K562 (cell line): Measurements from ENCODE around the gene P2RY8. TPM values are rescaled to one million over a fixed set of nuclear protein-coding genes. Genes with fewer than 3 reads are reported as not detected.

Experiments
- ATAC-seq: fragments of 200-7000 bp; cut with Tn5 transposase; 3 replicates; pipeline ENCODE4 v1.9.1; 2020; ENCODE audit warnings: moderate library complexity
- BruUV-seq: library from RNA; stranded (reverse); fragments of 400-500 nt; replicated peaks from 2 replicates; lab custom pipeline; 2021; lab: Mats Ljungman, UMichigan
- CTCF ChIA-PET: fragments of 300-600 bp; formaldehyde crosslinking; extraction: SDS; loops from one replicate; lab custom pipeline; 2021; ENCODE audit warnings: low intra/inter-chr PET ratio; lab: Yijun Ruan, JAX
- POLR2A ChIA-PET: fragments of 300-600, 350-650 bp; sonication (Branson Sonifier 250); formaldehyde crosslinking; extraction: SDS; loops from one replicate; lab custom pipeline; 2021; ENCODE audit warnings: antibody characterized with exemption, inconsistent platforms; lab: Yijun Ruan, JAX
- DNase-seq, 4 experiments: peaks; one replicate each; pipeline versions ENCODE4 v3.0.0 to v3.0.0-alpha.2; 2011 to 2018; ENCODE audit warnings: low spot score in 3 of 4, mixed read lengths in 3 of 4; ENCODE audit errors: extremely low read depth in 1 of 4
- FAIRE-seq: peaks from 2 replicates; lab custom pipeline; 2011; peaks lifted over from hg19 to GRCh38; lab: Jason Lieb, UNC
- H2AFZ ChIP-seq: 2 replicates; pipeline ENCODE4 v1.6.0; 2011; ENCODE audit warnings: low read depth, low read length, control low read depth, inconsistent platforms
- H3K27ac ChIP-seq: fragments of 200-600 bp; 3 replicates; pipeline ENCODE4 v1.8.0; 2011; ENCODE audit warnings: low read depth, mild to moderate bottlenecking, control low read depth, inconsistent platforms, low read length, moderate library complexity, mixed read lengths; ENCODE audit errors: extremely low read depth
- H3K27me3 ChIP-seq, 2 experiments: fragments of 300-600 bp in 1 of 2; 2 replicates in 1 of 2; 3 replicates in 1 of 2; pipeline versions ENCODE4 v1.6.0 to v1.8.0; 2011; ENCODE audit warnings: inconsistent platforms in 2 of 2, low read length in 2 of 2, mild to moderate bottlenecking in 1 of 2, mixed read lengths in 1 of 2, moderate library complexity in 1 of 2; ENCODE audit not compliant: control insufficient read depth in 2 of 2, insufficient read depth in 2 of 2
- H3K36me3 ChIP-seq: fragments of 300-600 bp; 3 replicates; pipeline ENCODE4 v1.8.0; 2011; ENCODE audit warnings: mild to moderate bottlenecking, low read length, inconsistent platforms; ENCODE audit not compliant: control insufficient read depth, insufficient read depth
- H3K4me1 ChIP-seq, 2 experiments: fragments of 200-600 bp in 1 of 2; replicated peaks in 1 of 2; 2 replicates in 1 of 2; 3 replicates in 1 of 2; pipeline versions ENCODE4 v1.5.1 to v1.8.0; 2011; ENCODE audit warnings: inconsistent platforms in 2 of 2, low read length in 2 of 2, mild to moderate bottlenecking in 1 of 2, mixed read lengths in 1 of 2, moderate library complexity in 1 of 2; ENCODE audit not compliant: control insufficient read depth in 2 of 2, insufficient read depth in 2 of 2
- H3K4me2 ChIP-seq: 2 replicates; pipeline ENCODE4 v1.6.1; 2011; ENCODE audit warnings: low read length, control low read depth, inconsistent platforms, mixed read lengths; ENCODE audit not compliant: insufficient read depth
- H3K4me3 ChIP-seq: fragments of 200-600 bp; sonication (generic), shearing (Covaris generic); 2 replicates; pipeline ENCODE4 v1.5.1; 2016; ENCODE audit warnings: control low read depth, inconsistent platforms
- H3K79me2 ChIP-seq: fragments of 200-600 bp; 3 replicates; pipeline ENCODE4 v1.8.0; 2011; ENCODE audit warnings: low read length, inconsistent platforms; ENCODE audit not compliant: control insufficient read depth, insufficient read depth
- H3K9ac ChIP-seq, 2 experiments: 2 replicates each; pipeline versions ENCODE4 v1.6.0 to v1.6.1; 2011; ENCODE audit warnings: low read depth in 2 of 2, low read length in 2 of 2, control low read depth in 1 of 2, inconsistent platforms in 1 of 2, mild to moderate bottlenecking in 1 of 2, mixed read lengths in 1 of 2; ENCODE audit not compliant: insufficient read depth in 1 of 2
- H3K9me1 ChIP-seq: one replicate; pipeline ENCODE4 v1.6.0; 2011; ENCODE audit warnings: inconsistent platforms, mild to moderate bottlenecking, low read length, moderate library complexity; ENCODE audit not compliant: control insufficient read depth, insufficient read depth
- H3K9me3 ChIP-seq: replicated peaks from 2 replicates; pipeline ENCODE4 v1.5.1; 2011; ENCODE audit warnings: low read depth, low read length, inconsistent platforms; ENCODE audit not compliant: control insufficient read depth, insufficient read depth
- H4K20me1 ChIP-seq: replicated peaks from 2 replicates; pipeline ENCODE4 v1.6.1; 2011; ENCODE audit warnings: low read length, inconsistent platforms, mixed read lengths; ENCODE audit not compliant: control insufficient read depth, insufficient read depth
- HOMEZ ChIP-seq: fragments of 250-450 bp; sonication (Bioruptor Pico); IDR thresholded peaks from 2 replicates; pipeline ENCODE4 v1.4.0; 2020; ENCODE audit warnings: mild to moderate bottlenecking, moderate library complexity
- MLX ChIP-seq, 2 experiments: fragments of 450-650 bp in 1 of 2; sonication (generic) in 1 of 2; formaldehyde crosslinking; conservative IDR thresholded peaks; 2 replicates each; pipeline versions ENCODE4 v1.4.0 to v1.8.1; 2020 to 2022; ENCODE audit warnings: mild to moderate bottlenecking in 1 of 2, missing genetic modification reagents in 1 of 2
- RBM34 ChIP-seq: fragments of 200-400 bp; formaldehyde crosslinking; IDR thresholded peaks from 2 replicates; pipeline ENCODE4 v1.6.1; 2018; ENCODE audit warnings: low read length, borderline replicate concordance; ENCODE audit not compliant: insufficient read depth
- SMARCB1 ChIP-seq: IDR thresholded peaks from 2 replicates; pipeline ENCODE4 v1.6.1; 2011; ENCODE audit warnings: improper control_type of control experiment, low read depth; ENCODE audit not compliant: insufficient read length
- TRIM24 ChIP-seq, 2 experiments: fragments of 450-650 bp; IDR thresholded peaks; 2 replicates each; pipeline ENCODE4 v1.6.1; 2016
- ZNF134 ChIP-seq: fragments of 250-450 bp; sonication (Bioruptor Pico); conservative IDR thresholded peaks from 2 replicates; pipeline ENCODE4 v1.4.0; 2020
- ZNF77 ChIP-seq: fragments of 250-450 bp; sonication (Bioruptor Pico); IDR thresholded peaks from 2 replicates; pipeline ENCODE4 v1.5.0; 2020
- ZNF780A ChIP-seq: fragments of 250-450 bp; sonication (Bioruptor Pico); IDR thresholded peaks from 2 replicates; pipeline ENCODE4 v1.5.0; 2021; ENCODE audit warnings: mild to moderate bottlenecking
- WGBS: fragments of 100-300 bp; shearing (Covaris generic); methylation state at CpG from one replicate; pipeline ENCODE4 v1.1.6; 2016; ENCODE audit warnings: low coverage, mixed read lengths; ENCODE audit not compliant: insufficient coverage; ENCODE audit errors: missing lambda C conversion rate; 5-methylcytosine and 5-hydroxymethylcytosine counted together
- in situ Hi-C: fragments of 300-500 bp; cut with MboI; formaldehyde crosslinking; loops from 4 replicates; pipeline ENCODE4 v1.15.0; 2018; ENCODE audit warnings: inconsistent platforms, mixed read lengths
- intact Hi-C: fragments of 100-400 bp; cut with micrococcal nuclease; formaldehyde crosslinking; loops from 2 replicates; pipeline ENCODE4 v1.14.2; 2022
- polyA plus RNA-seq, 8 experiments: library from polyadenylated mRNA; depleted of rRNA in 4 of 8; stranded (reverse) in 5 of 8; unstranded in 3 of 8; fragments of >200 nt; fragmentation: Nextera tagmentation in 2 of 8; fragmentation: Illumina TruSeq in 1 of 8; extraction: Ambion mirVana in 2 of 8; extraction: Trizol in 1 of 8; gene quantifications; 2 replicates each; pipeline versions ENCODE4 v1.2.1 to v1.2.3, GENCODE V29; 2011 to 2014; ENCODE audit warnings: inconsistent platforms in 1 of 8, missing spikeins in 1 of 8
- total RNA-seq, 7 experiments: library from RNA; depleted of rRNA in 6 of 7; stranded (reverse); fragments of >200 nt in 6 of 7; fragmentation: Illumina TruSeq in 2 of 7; extraction: Trizol in 2 of 7; gene quantifications; 2 replicates each; pipeline versions ENCODE4 v1.2.1 to v1.2.3, GENCODE V29; 2011 to 2021; ENCODE audit warnings: low replicate concordance in 1 of 7
- TF ChIP-seq, protein P1 (sequence below): fragments of 250-450 bp; sonication (Bioruptor Pico); IDR thresholded peaks from 2 replicates; pipeline ENCODE4 v1.8.0; 2021; ENCODE audit warnings: mild to moderate bottlenecking, moderate library complexity

P2RY8 gene
- total and polyA plus RNA-seq, 9 of the 15 experiments (the other 6 are each of a cell fraction or from before 2014, with no cell fraction given), result 0.04 to 0.69 (median 0.08) TPM; not detected in 3

DNA sequence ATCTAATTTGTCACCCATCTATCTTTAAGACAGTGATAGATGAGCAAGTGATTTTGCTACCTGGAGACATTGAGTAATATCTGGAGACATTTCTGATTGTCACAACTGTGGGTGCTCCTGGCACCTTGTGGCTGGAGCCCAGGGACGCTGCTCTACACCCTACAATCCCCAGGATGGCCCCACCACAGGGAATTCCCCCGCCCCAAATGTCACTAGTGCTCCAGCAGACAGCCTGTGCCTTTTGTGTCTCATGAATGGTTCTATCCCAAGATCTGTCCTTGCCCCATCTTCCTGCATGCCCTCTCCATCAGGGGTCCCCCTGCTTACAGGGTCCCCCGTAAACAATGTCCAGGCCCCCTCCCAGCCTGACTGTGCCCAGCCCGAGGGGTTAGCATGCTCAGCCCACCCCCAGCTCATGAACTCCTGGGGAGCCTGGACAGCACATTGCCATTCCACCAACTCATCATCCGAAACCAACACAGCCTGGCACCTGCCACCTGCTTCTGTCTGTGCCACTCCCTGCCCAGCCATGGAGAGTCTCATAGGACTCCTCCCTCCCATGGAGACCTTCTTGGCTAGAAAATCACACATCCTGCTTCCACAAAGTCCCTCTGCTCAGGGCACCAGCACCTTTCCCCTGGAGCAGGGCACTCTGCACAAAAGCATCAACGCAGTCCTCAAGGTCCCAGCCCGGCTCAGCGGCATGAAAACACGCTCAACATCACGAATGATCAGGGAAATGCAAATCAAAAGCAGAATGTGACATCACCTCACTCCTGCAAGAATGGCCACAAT is 5.7 kb downstream of the P2RY8 start:
- in situ Hi-C loops, result no loop called here
- no peak for FAIRE-seq
- intact Hi-C loops, result no loop called here

More for the DNA sequence above, 5.7 kb downstream of the P2RY8 start:
- no peaks in the 10 kb centered on the region for H3K36me3 ChIP-seq
- POLR2A ChIA-PET, result no interaction called here
- 20% methylated on average over 4 of the region's 10 CpGs for WGBS
- H3K9ac ChIP-seq, result no peak overlapping the region
- no peak overlapping the region for H2AFZ ChIP-seq
- no peaks in the 10 kb centered on the region for H4K20me1 ChIP-seq
- no peak for DNase-seq
- no peaks in the 10 kb centered on the region for H3K9me3 ChIP-seq
- no peaks in the 10 kb centered on the region for H3K27me3 ChIP-seq
- BruUV-seq, result no TSS peak
- no peaks in the 10 kb centered on the region for H3K9me1 ChIP-seq
- H3K27ac ChIP-seq, result no peak overlapping the region
- H3K4me2 ChIP-seq, result no peak overlapping the region
- H3K4me1 ChIP-seq, result no peaks in the 10 kb centered on the region; a peak in 1 of 5 replicates
- H3K4me3 ChIP-seq, result no peak overlapping the region
- CTCF ChIA-PET, result no interaction called here
- no peak for ATAC-seq
- no peaks in the 10 kb centered on the region for H3K79me2 ChIP-seq
- TF ChIP-seq ZNF134 (no peak), ZNF780A (no peak), ZNF77 (CRISPR knock-in tag) (no peak), HOMEZ (no peak), RBM34 (no peak), TRIM24 (IDR thresholded peaks at IDR 0.05) (no peak), MLX (CRISPR knock-in tag; conservative IDR thresholded peaks at IDR 0.05) (no peak), SMARCB1 (no peak)
- TF ChIP-seq, protein P1, sequence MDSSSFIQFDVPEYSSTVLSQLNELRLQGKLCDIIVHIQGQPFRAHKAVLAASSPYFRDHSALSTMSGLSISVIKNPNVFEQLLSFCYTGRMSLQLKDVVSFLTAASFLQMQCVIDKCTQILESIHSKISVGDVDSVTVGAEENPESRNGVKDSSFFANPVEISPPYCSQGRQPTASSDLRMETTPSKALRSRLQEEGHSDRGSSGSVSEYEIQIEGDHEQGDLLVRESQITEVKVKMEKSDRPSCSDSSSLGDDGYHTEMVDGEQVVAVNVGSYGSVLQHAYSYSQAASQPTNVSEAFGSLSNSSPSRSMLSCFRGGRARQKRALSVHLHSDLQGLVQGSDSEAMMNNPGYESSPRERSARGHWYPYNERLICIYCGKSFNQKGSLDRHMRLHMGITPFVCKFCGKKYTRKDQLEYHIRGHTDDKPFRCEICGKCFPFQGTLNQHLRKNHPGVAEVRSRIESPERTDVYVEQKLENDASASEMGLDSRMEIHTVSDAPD, result no peak
